Keratinocyte (primary cell): Measurements from ENCODE around the gene CTTNBP2. TPM values are rescaled to one million over a fixed set of nuclear protein-coding genes. Genes with fewer than 3 reads are reported as not detected.

Experiments used
- DNase-seq: peaks from one replicate; pipeline ENCODE4 v3.0.0-alpha.2; 2011; ENCODE audit warnings: low read depth, missing footprints, low spot score
- FAIRE-seq: peaks from 2 replicates; lab custom pipeline; 2011; peaks lifted over from hg19 to GRCh38; lab: Jason Lieb, UNC
- H2AFZ ChIP-seq: 2 replicates; pipeline ENCODE4 v1.6.0; 2012; ENCODE audit warnings: low read length, control low read depth, inconsistent platforms; ENCODE audit not compliant: control insufficient read depth
- H3K27ac ChIP-seq: 2 replicates; pipeline ENCODE4 v1.5.1; 2011; ENCODE audit warnings: low read length; ENCODE audit not compliant: control insufficient read depth, insufficient read depth
- H3K27me3 ChIP-seq: 3 replicates; pipeline ENCODE4 v1.6.0; 2011; ENCODE audit warnings: low read length; ENCODE audit not compliant: control insufficient read depth, insufficient read depth; ENCODE audit errors: extremely low read depth
- H3K36me3 ChIP-seq, 2 experiments: 2 replicates in 1 of 2; 3 replicates in 1 of 2; pipeline ENCODE4 v1.5.1; 2011; ENCODE audit warnings: low read length in 2 of 2, mild to moderate bottlenecking in 1 of 2; ENCODE audit not compliant: control insufficient read depth in 2 of 2, insufficient read depth in 2 of 2; ENCODE audit errors: extremely low read depth in 1 of 2
- H3K4me1 ChIP-seq: 3 replicates; pipeline ENCODE4 v1.5.1; 2011; ENCODE audit warnings: low read length; ENCODE audit not compliant: control insufficient read depth, insufficient read depth; ENCODE audit errors: extremely low read depth
- H3K4me2 ChIP-seq: 3 replicates; pipeline ENCODE4 v1.6.0; 2011; ENCODE audit warnings: low read depth, low read length; ENCODE audit not compliant: control insufficient read depth, insufficient read depth; ENCODE audit errors: extremely low read depth
- H3K4me3 ChIP-seq, 3 experiments: fragments of 200-600 bp in 1 of 3; sonication (generic) in 1 of 3; 2 replicates in 2 of 3; 3 replicates in 1 of 3; pipeline ENCODE4 v1.5.1; 2011 to 2016; ENCODE audit warnings: low read length in 3 of 3, mild to moderate bottlenecking in 3 of 3, control low read depth in 2 of 3, inconsistent platforms in 1 of 3, low read depth in 1 of 3, mixed read lengths in 1 of 3, mixed run types in 1 of 3, moderate library complexity in 1 of 3; ENCODE audit not compliant: control insufficient read depth in 2 of 3, insufficient read depth in 2 of 3; ENCODE audit errors: extremely low read depth in 1 of 3
- H3K79me2 ChIP-seq: 2 replicates; pipeline ENCODE4 v1.6.0; 2012; ENCODE audit warnings: low read length; ENCODE audit not compliant: control insufficient read depth, insufficient read depth
- H3K9ac ChIP-seq: 3 replicates; pipeline ENCODE4 v1.6.0; 2011; ENCODE audit warnings: low read length; ENCODE audit not compliant: control insufficient read depth, insufficient read depth; ENCODE audit errors: extremely low read depth
- H3K9me1 ChIP-seq: 3 replicates; pipeline ENCODE4 v1.6.0; 2011; ENCODE audit warnings: low read length; ENCODE audit not compliant: control insufficient read depth, insufficient read depth; ENCODE audit errors: extremely low read depth
- H3K9me3 ChIP-seq: 2 replicates; pipeline ENCODE4 v1.5.1; 2012; ENCODE audit warnings: low read depth, low read length; ENCODE audit not compliant: control insufficient read depth
- H4K20me1 ChIP-seq: 3 replicates; pipeline ENCODE4 v1.6.0; 2011; ENCODE audit warnings: low read length; ENCODE audit not compliant: control insufficient read depth, insufficient read depth; ENCODE audit errors: extremely low read depth
- EZH2 ChIP-seq: IDR thresholded peaks from one replicate; pipeline ENCODE4 v1.6.1; 2012; ENCODE audit warnings: inconsistent platforms, mild to moderate bottlenecking, low read length, moderate library complexity
- dilution Hi-C: fragments of 300-500 bp; cut with MboI; formaldehyde crosslinking; loops from one replicate; pipeline ENCODE4 v1.7.0; 2020; ENCODE audit warnings: low sequenced_read_pairs; ENCODE audit not compliant: extremely low pct_ligation_motif_present
- polyA plus RNA-seq, 5 experiments: library from polyadenylated mRNA; depleted of rRNA in 3 of 5; stranded (reverse) in 3 of 5; stranded (forward) in 1 of 5; unstranded in 1 of 5; fragments of >200 nt; gene quantifications; 1 replicate in 1 of 5; 2 replicates in 3 of 5; 3 replicates in 1 of 5; pipeline versions ENCODE4 v1.2.1 to v1.2.3, GENCODE V29; 2011 to 2012; ENCODE audit warnings: missing spikeins in 2 of 5, low read depth in 1 of 5, low replicate concordance in 1 of 5
- TF ChIP-seq, protein P1 (sequence below), 3 experiments: IDR thresholded peaks in 1 of 3; conservative IDR thresholded peaks in 1 of 3; optimal IDR thresholded peaks in 1 of 3; 2 replicates in 2 of 3; 3 replicates in 1 of 3; pipeline versions ENCODE3 to v1.5.1; 2011; ENCODE audit warnings: low read length in 3 of 3, mild to moderate bottlenecking in 3 of 3, moderate library complexity in 2 of 3, control low read depth in 1 of 3, inconsistent platforms in 1 of 3; ENCODE audit not compliant: insufficient read depth in 2 of 3; ENCODE audit errors: extremely low read depth in 1 of 3

CTTNBP2 gene
- polyA plus RNA-seq, 1 donor (not counting 4 experiments of a cell fraction or from before 2014, with no cell fraction given) = 0.55 TPM

DNA sequence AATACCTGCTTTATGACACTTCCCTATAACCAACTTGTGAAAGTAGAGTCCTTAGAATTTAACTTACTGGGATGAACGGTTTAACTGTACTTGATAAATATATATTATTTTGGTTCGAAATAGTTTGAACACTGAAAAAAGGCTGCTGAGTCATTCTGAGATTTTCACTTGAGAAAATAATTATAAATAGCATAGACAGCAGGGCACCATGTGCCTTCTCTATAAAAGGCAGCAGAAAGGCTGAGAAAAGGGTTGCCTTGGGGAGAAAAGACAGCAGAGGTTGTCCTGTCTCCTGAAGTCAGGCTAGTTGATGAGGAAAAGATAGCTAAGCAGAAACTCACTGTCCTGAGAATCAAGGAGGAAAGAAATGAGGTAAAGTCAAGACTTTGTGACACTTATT, 92.4 kb downstream of the CTTNBP2 start:
- Histone ChIP-seq H2AFZ (no peak overlapping the region), H3K27me3 (no peaks in the 10 kb centered on the region), H3K36me3 (no peaks in the 10 kb centered on the region), H3K4me3 (no peak overlapping the region), H4K20me1 (no peaks in the 10 kb centered on the region), H3K9ac (no peak overlapping the region), H3K27ac (no peak overlapping the region), H3K9me3 (no peaks in the 10 kb centered on the region), H3K4me2 (no peak overlapping the region), H3K9me1 (no peaks in the 10 kb centered on the region), H3K4me1 (peaks cover 3% of the 10 kb centered on the region), H3K79me2 (no peaks in the 10 kb centered on the region)
- dilution Hi-C loops = no loop called here
- TF ChIP-seq, protein P1, sequence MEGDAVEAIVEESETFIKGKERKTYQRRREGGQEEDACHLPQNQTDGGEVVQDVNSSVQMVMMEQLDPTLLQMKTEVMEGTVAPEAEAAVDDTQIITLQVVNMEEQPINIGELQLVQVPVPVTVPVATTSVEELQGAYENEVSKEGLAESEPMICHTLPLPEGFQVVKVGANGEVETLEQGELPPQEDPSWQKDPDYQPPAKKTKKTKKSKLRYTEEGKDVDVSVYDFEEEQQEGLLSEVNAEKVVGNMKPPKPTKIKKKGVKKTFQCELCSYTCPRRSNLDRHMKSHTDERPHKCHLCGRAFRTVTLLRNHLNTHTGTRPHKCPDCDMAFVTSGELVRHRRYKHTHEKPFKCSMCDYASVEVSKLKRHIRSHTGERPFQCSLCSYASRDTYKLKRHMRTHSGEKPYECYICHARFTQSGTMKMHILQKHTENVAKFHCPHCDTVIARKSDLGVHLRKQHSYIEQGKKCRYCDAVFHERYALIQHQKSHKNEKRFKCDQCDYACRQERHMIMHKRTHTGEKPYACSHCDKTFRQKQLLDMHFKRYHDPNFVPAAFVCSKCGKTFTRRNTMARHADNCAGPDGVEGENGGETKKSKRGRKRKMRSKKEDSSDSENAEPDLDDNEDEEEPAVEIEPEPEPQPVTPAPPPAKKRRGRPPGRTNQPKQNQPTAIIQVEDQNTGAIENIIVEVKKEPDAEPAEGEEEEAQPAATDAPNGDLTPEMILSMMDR (optimal IDR thresholded peaks at IDR 0.05 in 1 of 3, IDR thresholded peaks at IDR 0.05 in 1 of 3, conservative IDR thresholded peaks at IDR 0.05 in 1 of 3; ENCODE audit: extremely low read depth in 1 of 3, insufficient read depth in 2 of 3, low read length in 3 of 3) = no peak
- TF ChIP-seq EZH2 = no peak
- FAIRE-seq (no peak), DNase-seq (no peak)

DNA sequence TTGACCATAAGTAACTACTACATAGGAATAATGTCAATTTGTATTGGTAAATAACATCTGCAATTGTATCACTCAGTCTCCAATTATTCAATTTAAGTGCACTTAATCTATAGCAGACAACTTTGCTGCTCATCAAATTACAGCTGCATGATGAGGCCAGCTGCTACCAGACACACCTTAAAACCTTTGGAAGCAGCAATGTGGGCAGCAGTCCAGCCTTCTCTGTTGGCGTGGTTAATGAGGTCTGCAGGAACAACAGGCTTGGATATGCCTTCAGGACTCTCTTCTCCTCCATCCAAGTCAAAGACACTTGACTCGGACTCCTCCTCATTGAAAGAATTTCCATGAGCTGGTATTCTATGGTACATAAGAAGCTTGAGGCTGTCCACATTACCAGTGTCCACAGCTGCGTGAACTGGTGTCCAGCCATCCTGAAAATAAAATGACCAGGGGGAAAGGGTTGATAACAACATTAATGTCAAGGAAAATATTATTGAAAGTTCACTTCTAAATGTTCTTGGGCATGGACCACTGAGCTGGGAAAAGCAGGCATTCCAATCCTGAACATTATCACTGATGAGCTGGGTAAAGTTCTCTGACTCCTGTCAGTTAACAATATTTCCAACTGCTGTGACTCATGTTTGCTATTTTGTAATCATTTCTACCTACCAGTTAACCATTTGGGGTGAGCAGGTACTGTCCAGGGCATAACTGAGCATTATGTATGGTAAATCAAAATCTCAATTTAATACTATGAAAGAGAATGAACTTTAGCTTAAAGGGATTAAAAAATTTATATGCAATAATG, 95.7 kb downstream of the CTTNBP2 start:
- H3K4me3 ChIP-seq = no peak overlapping the region
- no peak overlapping the region for H3K27ac ChIP-seq
- H3K79me2 ChIP-seq = no peaks in the 10 kb centered on the region
- H3K9me3 ChIP-seq = no peaks in the 10 kb centered on the region
- DNase-seq (no peak), FAIRE-seq (no peak)
- no peaks in the 10 kb centered on the region for H4K20me1 ChIP-seq
- H3K9me1 ChIP-seq = no peaks in the 10 kb centered on the region
- dilution Hi-C loops = no loop called here
- H3K27me3 ChIP-seq = no peaks in the 10 kb centered on the region
- no peak overlapping the region for H3K9ac ChIP-seq
- H2AFZ ChIP-seq = no peak overlapping the region
- H3K4me2 ChIP-seq = peak overlapping the region; percentile 23
- peaks cover 3% of the 10 kb centered on the region for H3K4me1 ChIP-seq
- no peak for TF ChIP-seq EZH2
- TF ChIP-seq, protein P1 (optimal IDR thresholded peaks at IDR 0.05 in 1 of 3, IDR thresholded peaks at IDR 0.05 in 1 of 3, conservative IDR thresholded peaks at IDR 0.05 in 1 of 3; ENCODE audit: extremely low read depth in 1 of 3, insufficient read depth in 2 of 3, low read length in 3 of 3) = no peak
- H3K36me3 ChIP-seq = no peaks in the 10 kb centered on the region
